ENCODE results near the gene CD52.

- no peak for TF ChIP-seq CTCF (IDR thresholded peaks at IDR 0.05 in 2 of 3, conservative IDR thresholded peaks at IDR 0.05 in 1 of 3; ENCODE audit: borderline replicate concordance in 1 of 3, insufficient read depth in 1 of 3, low read depth in 2 of 3, low read length in 2 of 3)
- TF ChIP-seq POLR2AphosphoS5 (IDR thresholded peaks at IDR 0.05; ENCODE audit: low read depth, low read length) = peak; percentile 46; the same call in 1 of the 2 replicates
- no peak for TF ChIP-seq POLR2A (IDR thresholded peaks at IDR 0.05; ENCODE audit: borderline replicate concordance, extremely low read depth, insufficient read depth, insufficient read length)
- no peak for TF ChIP-seq SIN3A (IDR thresholded peaks at IDR 0.05; ENCODE audit: low read depth)
- no peak for TF ChIP-seq ZFX (IDR thresholded peaks at IDR 0.05)
- TF ChIP-seq EZH2 (IDR thresholded peaks at IDR 0.05) = no peak
- TF ChIP-seq TCF7L2 (IDR thresholded peaks at IDR 0.05; ENCODE audit: borderline replicate concordance, extremely low read depth, insufficient read depth, insufficient read length) = no peak
Observed at GRCh38 chr1:26358411-26359384, 40.9 kb downstream of the CD52 start.
